Activated naive CD4-positive, alpha-beta T cell treated with Interleukin-2 at 50 U/mL for 16 hours (primary cell): ENCODE results near the gene RPLP2.

ENCODE experiments used
- DNase-seq: peaks from one replicate; pipeline ENCODE4 v3.0.0-alpha.2; 2020

Gene RPLP2

DNA sequence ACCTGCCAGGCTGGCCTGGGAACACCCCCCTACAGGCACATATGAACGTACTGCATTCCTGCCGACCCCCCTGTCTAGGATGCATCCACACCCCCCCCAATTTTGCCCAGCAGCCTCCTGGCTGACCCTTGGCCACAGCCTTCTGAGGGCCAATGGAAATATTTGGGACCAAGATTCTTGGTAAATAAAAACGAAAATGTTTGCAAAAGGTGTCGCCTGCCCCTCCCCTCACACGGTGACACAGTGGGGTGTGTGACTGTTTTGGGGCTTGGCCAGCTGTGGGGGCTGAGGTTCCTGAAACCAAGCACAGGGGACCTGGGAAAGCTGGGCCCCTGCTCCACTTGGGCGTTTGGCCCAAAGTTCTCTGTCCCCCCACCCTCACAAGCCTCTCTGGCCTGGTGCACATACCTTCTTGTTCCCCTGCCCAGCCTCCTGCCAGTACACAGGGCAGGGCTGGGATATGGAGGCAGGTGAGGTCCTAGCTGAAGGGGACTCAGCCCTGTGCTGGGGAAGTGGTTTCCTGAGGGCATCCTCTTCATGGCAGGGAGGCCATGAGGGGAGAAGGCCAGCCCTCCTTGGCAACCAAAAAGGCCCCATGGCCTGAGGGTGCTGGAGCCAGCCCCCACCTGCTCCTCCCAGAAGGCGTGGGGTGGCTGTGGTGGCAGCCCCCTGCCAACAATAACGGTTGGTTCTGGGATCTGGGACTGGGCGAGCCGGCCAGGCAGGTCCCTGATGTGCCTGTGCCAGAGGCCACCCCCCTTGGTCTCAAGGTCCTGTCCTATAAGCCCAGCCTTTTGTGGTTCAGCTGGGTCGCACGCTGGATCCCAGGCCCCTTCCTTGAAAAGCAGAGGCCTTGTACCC, 15.8 kb downstream of the RPLP2 start:
- no peak for DNase-seq

GRCh38 chr11:826227-826621, 16.5 kb downstream of the RPLP2 start:
- no peak for DNase-seq

DNA sequence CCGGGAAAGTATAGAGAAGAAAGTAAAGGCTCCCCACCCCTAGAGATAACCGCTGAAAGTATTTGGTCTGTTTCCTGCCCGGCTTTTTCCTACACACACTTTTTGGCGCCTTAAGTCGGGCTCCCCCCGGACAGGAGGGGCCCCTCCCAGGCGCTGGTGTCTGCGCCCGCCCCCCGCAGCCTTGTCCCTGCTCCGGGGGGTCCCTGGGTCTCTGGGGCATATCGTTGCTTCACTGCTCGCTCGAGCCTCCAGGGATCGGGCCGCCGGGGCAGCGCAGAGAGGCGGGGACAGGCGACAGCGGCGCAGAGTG, 17.0 kb downstream of the RPLP2 start:
- DNase-seq: no peak

DNA sequence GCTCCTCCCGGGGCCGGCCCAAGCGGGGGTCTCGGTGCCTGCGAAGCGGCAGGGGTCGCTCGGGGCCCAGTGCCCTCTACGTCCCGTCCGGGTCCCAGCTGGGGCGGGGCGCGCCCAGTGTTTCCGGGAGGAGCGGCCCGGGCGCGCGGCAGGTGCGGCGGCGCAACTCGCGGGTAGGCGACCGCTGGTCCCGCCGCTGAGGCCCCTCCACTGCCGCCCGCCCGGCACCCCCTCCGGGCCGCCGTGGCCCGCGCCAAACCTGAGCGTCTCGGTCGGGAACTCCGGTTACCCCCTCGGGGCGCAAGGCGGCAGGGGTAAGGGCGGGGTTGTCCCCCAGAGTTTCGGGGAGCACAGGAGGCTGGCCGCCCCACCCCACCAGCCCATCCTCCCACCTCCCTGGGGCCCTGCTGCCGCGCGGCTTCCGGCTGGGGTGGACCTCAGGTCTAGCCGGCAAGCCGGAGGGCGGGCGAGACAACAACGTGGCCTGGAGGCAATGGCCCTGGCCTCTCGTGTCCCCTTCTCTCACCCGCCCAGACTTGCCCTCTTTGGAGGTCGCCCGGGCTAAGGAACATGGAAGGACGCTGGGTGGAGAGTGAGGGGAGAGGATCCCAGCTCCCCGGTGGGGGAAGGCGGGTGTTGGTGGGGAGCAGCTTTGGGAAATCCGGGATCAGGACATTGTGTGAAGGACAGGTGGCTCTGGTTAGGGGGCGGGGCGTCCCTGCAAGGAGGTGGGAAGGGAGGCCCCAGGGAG, 17.6 kb downstream of the RPLP2 start:
- DNase-seq: no peak

GRCh38 chr11:827897-828192, 18.1 kb downstream of the RPLP2 start, which contains the start of gene CRACR2B:
Gene CRACR2B, plus strand, starts transcription at chr11:827919. Its CDS starts 689 bp downstream, at chr11:828608.
- DNase-seq: no peak

- DNase-seq: no peak
Observed at GRCh38 chr11:828506-829175, 18.9 kb downstream of the RPLP2 start.

GRCh38 chr11:829176-829846, 19.5 kb downstream of the RPLP2 start:
- DNase-seq: no peak

- no peak for DNase-seq
Observed at GRCh38 chr11:829847-830294, 20.1 kb downstream of the RPLP2 start.

- DNase-seq: peak; percentile 65
Observed at GRCh38 chr11:830295-831117, 20.7 kb downstream of the RPLP2 start.

DNA sequence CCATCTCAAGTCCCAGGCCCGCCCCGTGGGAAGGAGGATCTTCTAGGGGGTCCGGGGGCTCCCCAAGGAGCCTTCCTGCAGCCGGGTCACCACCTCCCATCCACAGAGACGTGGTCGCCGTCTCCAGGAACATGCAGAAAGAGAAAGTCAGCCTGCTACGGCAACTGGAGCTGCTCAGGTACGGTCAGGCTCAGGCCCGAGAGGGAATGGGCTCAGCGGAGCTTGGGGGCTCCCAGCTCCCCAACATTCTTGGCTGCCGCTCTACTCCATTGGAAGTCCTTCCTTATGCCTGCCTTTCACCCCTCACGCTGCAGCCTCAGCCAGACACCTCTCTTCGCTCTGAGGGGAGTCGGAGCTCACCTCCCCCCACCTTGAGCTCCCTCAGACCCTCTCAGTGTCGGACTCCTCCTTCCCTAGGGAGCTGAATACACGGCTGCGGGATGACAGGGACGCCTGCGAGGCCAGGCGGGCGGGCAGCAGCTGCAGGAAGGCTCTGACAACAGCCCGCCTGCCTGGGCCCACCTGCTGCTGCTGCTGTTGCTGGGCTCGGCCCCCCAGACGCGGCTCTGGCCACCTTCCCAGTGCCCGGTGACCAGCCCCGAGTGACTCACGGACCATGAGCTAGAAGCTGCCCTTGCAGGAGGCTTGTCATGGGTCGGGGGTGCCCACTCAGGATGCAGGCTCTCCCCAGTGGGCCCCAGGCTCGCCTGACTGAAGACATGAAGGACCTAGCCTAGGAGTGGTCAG, 21.5 kb downstream of the RPLP2 start:
- no peak for DNase-seq

GRCh38 chr11:831961-832528, 22.3 kb downstream of the RPLP2 start:
- DNase-seq: no peak

DNA sequence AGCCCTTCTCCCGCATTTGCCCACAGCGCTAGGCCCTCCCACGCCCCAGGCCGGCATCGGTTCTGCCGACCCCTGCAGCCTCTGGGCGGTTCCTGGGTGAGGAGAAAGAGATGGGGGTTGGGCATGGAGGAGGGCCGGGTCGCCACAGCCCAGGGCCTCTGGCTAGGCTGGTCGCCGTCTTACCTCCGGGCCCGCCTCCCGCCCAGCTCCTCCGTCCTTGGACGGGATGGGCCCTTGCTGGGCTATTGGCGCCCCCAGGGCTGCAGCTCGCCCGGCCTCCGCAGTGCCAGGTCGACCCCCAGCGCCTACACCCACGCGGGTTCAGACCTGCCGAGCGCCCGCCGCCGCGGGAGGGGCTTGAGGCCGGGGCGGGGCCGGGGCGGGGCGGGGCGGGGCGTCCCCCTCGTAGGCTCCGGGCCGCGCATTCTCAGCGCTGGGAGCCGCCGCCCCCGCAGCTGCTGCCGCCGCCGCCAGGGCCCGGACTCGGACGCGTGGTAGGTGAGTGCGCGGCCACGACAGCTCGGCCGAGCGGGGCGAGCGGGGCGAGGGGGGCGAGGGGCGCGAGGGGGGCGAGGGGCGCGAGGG, 22.9 kb downstream of the RPLP2 start, which contains the start of gene CD151:
TSS of gene CD151 (plus strand) at position 424 of the 585 bp plus-strand sequence. CDS start 3,118 bp downstream, outside the sequence.
- DNase-seq: peak; percentile 48

GRCh38 chr11:833114-833791, 23.5 kb downstream of the RPLP2 start:
- DNase-seq: peak; percentile 36

GRCh38 chr11:833849-834311, 24.1 kb downstream of the RPLP2 start:
- no peak for DNase-seq

DNA sequence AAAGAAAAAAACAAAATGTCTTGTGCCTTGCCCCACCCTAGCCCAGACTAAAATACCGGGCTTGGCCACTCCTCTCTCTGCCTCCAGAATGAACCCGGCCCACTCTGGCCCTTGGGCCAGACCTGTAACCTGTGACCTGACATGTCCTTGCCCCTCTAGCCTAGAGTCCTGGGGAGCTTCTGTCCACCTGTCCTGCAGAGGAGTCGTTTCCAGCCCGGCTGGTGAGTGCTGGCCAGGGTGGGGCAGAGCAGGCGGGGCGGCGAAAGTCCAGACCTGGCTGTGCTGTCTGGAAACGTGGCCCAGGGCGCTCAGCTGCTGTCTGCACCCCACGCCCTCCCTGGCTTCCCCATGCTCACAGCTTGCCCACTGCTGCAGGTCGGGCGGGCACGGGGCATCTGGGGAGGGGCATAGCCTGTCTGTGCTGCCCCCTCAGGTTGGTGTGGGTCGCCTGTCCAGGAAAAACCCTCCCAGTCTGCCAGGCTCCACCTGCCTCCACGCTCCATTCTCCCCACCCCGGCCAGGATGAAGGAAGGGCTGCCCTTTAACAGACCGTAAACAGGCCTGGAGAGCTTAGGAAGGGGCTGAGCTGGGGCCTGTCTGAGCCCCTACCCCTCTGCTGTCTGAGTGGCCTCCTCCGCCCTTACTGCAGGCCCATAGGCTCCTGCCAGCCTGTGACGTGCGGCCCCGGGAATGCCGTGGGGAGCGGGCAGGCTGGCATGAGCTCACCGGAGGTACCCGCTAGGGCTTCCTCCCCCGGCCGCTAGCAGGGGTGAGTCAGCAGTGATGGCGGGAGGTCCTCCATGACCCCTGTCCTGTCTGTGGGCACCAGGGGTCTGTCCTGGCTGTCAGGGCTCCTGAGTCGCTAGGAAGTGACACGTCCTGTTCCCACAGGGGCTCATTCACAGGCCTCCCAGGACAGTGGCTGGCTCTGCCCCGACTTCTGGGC, 24.9 kb downstream of the RPLP2 start:
- no peak for DNase-seq

GRCh38 chr11:836274-836673, 26.5 kb downstream of the RPLP2 start:
- no peak for DNase-seq

- DNase-seq: no peak
Observed at GRCh38 chr11:836700-837099, 26.9 kb downstream of the RPLP2 start.

GRCh38 chr11:837189-837989, 27.6 kb downstream of the RPLP2 start:
- DNase-seq: no peak
